HS-27A (cell line): ENCODE measurements around the gene ITGB7.

Experiments used
- DNase-seq: peaks from one replicate; pipeline ENCODE4 v3.0.0-alpha.2; 2012; ENCODE audit warnings: low read depth, missing footprints

Gene ITGB7

DNA sequence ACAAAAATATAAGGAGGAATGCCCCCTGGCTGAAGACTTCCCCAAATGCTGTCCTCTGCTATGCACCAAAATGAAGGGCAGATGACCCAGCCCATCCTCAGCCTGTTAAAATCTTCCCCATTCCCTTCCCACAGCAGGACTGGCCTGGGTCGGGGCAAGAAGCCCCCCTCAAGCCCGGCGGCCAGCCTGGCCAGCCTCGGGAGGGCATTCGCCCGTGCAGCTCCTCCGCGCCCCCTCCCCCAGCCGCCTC lies 24.5 kb upstream of the ITGB7 start:
- no peak for DNase-seq

GRCh38 chr12:53230108-53230845 lies 23.2 kb upstream of the ITGB7 start:
- no peak for DNase-seq

DNA sequence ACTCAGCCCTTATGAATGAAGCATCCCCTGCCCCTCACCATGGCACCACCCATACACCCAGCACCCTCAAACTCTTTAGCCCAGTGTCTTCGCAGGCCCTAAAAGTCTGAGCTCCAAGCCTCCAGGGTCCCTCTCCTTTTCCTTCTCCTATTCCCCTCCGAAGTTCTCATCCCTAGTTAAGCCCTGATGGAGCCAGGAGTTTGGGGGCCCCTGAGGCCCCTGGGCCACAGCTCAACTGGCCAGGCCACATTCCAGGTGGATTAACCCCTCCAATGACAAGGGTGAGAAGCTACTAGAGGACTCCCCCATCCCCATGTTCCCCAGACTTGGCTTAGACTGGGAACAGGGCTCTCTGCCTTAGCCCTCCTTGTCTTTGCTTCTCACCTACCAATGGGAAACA lies 22.4 kb upstream of the ITGB7 start:
- DNase-seq = no peak

GRCh38 chr12:53227836-53228235 lies 20.8 kb upstream of the ITGB7 start:
- DNase-seq = no peak

DNA sequence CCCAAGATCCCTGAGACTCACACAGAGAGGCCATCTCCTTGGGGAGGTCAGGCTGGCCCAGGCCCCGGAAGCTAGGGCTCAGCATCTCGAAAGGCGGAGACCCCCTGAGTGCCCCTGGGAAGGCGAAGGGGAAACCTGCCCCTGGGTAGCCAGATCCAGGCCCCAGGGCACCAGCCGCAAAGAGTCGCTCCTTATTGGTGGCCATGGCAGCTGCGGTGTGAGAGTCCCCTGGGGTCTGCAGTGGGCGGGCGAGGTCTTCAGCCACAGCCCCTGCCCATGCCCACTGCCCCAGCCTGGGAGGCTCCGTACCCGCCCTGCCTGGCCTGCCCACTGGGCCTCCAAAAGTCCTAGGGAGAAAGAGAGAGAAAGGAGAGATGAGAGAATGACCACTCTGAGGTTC lies 20.3 kb upstream of the ITGB7 start:
- no peak for DNase-seq

GRCh38 chr12:53226815-53227214 lies 19.8 kb upstream of the ITGB7 start:
- DNase-seq = no peak

- no peak for DNase-seq
Observed at GRCh38 chr12:53225635-53226424, 18.8 kb upstream of the ITGB7 start.

DNA sequence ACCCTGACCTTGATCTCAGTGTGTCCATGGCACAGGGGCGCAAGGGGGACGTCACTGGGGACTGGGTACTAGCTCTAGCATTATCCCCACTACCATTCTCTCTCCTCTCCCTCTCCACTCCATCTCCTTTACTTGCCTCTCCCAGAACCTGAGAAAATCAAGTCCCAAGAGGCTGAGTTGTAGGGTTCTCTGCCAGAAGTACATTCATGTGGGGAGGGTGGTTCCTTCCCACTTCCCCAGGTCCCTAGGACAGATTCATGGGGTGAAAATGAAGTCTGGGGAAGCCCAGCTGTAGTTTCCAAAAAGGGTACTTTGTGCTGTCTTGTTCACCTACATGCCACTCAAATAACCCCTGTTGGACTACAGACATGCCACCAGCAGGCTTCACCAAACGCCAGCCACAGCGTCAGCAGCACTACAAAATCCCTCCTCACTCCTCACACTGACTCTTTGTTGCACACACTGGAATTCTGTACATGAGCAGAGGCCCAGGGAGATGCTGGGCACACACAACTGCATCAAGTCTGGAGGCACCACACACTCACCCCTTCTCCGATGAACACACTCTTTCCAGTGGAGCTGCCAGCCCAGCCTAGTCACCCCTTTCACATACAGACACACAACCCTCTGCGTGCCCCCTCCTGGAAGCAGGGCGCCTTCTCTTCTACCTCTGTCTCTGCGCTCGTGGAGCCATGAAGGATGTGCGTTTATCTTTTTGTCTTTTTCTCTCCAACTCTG lies 18.0 kb upstream of the ITGB7 start:
- no peak for DNase-seq

- DNase-seq = no peak
Observed at GRCh38 chr12:53224061-53224896, 17.2 kb upstream of the ITGB7 start.

DNA sequence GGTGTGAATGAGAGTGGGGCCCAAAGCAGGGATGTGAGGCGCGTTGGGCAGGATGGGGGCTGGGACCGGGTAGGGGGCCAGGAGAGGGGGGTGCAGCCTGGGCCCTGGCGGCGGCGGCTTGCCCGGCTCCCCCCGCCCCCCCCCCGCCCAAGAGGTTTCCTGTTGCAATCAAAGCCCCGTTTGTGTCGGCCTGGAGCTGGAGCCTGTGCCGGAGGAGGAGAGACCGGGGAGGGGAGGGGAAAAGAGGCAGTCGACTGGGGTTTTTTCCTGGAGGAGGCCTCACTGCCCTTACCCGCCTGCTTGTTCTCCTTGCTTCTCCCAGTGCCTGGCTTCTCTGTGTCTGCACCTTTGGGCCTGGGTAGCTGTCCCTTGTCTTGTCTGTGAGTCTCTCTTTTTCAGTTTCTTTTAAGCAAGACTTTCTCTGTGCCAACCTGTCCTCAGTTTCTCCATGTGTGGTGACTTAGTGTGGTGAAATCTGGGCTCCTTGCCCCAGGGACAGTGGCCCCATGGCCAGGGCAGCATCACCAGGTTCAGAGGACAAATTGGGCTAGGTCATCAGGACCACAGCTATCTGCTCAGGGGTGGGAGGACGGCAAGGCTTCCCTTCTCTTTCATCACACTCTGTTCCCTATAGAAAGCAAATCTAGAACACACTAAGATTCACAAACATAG lies 16.5 kb upstream of the ITGB7 start:
- DNase-seq = no peak

- no peak for DNase-seq
Observed at GRCh38 chr12:53222806-53223261, 15.8 kb upstream of the ITGB7 start.

DNA sequence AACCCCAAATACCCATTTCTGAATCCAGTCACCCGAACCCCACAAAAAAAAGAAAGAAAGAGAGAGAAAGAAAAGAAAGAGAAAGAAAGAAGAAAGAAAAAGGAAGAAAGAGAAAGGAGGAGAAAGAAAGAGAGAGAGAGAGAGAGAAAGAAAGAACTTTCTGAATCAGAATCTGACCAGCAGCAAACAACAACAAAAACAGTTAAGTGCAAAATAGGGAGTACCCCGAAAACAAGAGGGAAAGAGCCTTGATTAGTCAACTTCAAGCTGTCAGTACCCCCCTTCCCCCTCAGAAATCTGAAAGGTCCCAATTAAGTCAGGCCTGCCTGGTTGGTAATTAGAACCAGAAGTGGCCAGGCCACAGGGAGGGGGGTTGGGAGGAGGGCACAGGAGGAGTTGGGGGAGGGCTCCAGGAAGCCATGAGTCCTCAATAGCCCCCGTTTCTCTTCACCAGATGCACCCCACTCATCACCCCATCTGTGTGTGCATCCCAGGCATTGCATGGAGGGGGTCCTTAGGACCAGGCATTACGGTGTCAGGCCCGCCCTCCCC lies 15.2 kb upstream of the ITGB7 start:
- DNase-seq = no peak

- no peak for DNase-seq
Observed at GRCh38 chr12:53221203-53222080, 14.4 kb upstream of the ITGB7 start.

- no peak for DNase-seq
Observed at GRCh38 chr12:53220694-53221202, 13.7 kb upstream of the ITGB7 start.

DNA sequence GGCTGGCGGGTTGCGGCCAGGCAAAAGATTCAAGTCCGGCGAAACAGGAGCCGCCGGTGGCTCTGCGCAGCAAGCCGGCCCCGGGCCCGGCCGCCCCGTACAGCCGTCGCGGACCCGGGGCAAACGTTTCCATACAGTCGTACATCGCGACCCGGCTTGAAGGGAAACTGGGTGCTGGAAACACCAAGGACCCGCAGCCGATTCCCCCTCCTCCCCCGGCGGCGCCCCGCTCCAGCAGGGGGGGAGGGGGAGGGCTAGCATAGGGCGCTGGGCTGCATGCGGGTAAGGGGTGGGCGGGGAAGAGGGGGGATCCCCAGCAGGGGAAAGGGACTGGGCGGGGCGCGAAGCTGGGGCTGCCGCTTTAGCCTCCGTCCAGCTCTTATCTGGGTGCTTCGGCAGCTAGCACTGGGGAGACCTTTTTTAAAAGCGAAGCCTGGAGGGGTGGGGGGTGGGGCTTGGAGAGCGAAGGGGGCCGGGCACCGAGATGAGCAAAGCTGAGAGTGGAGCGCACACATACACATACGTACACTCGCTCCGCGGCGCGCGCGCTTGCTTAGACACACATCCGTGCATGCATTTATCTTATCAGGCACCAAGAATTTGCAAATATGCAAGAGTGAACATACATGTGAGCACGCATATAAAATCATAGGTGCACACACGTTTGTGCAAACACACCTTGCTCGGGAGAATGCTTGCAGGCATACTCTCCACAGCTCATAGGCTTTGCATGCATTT lies 13.1 kb upstream of the ITGB7 start:
- no peak for DNase-seq

- DNase-seq = no peak
Observed at GRCh38 chr12:53219292-53219955, 12.4 kb upstream of the ITGB7 start.

DNA sequence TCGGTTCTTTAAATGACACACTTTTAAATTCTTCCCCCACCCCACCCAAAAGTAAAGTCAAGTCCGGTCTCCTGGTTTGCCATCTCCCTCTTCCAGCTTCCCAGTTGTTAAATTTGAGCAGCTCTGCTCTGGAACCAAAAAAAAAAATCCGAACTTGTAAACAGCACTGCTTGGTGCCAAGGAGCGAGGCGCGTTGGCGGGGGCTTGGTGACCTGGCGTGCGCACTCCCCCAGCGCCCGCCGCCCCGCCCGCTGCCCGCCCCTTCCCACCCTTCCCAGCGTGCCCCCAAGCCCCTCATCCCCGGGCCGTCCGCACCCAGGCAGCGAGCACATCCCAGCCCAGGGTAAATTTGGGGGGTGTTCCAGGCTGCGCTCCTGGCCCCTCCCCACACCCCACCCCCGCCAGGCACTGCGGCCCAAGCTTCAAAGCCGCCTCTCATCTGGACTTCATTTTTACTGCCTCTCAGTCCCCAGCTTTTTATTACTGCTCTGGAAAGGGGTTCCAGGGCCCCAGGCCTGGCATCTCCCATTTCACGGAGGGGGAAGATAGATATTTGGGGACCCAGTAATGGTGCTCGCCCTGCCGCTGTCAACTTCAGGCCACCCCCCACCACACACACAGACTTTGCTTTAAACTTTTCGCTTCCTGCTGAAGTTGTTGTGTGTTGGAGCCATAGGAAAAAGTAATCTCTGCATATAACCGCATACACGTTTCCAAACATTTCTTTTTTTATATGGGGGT lies 11.7 kb upstream of the ITGB7 start:
- DNase-seq = no peak

- DNase-seq = no peak
Observed at GRCh38 chr12:53217931-53218307, 10.9 kb upstream of the ITGB7 start.
